ENCODE measurements around the gene NPLOC4. TPM values are rescaled to one million over a fixed set of nuclear protein-coding genes. Genes with fewer than 3 reads are reported as not detected.

NPLOC4 gene
- total and polyA plus RNA-seq, 2 donors (not counting 1 experiment from before 2014, with no cell fraction given) = 51.0 to 62.5 TPM

DNA sequence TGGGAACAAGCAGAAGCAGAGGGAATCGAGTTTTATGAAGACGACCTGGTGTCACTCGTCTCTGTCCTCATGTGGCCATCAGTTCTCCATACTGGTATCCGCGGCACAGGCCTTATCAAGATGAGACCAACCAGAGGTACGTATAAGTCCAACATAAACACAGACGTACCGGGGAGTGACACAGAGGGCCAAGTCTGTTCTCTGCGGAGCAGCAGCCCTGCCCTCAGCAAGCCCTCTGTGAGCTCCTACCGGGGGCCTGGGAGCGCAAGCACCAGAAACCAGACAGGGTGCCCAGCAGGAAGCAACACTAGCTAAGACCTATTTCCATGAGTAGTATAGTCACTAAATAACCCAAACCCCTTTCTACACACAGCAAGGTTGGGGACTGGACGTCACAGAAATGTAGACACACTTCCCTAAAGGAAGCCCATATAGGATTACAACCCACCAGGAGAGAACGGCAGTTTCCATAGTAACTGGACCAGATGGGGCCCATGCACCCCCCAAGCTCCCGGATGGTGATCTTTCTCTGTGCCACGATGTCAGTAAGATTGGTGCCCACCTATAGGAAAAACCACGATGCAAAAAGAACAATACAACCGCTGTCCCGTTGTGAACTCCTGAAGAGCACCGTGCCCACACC, 45.8 kb upstream of the NPLOC4 start:
- Histone ChIP-seq H3K9ac (ENCODE audit: insufficient read depth, low read length) (peak overlapping the region; percentile 92), H3K79me2 (ENCODE audit: control insufficient read depth, insufficient read depth, low read length) (peaks cover 56% of the 10 kb centered on the region), H2AFZ (ENCODE audit: low read length) (no peak overlapping the region), H3K4me2 (ENCODE audit: extremely low read depth, insufficient read depth, low read length) (peak overlapping the region; percentile 88), H4K20me1 (ENCODE audit: control insufficient read depth, extremely low read depth, insufficient read depth, low read length) (peaks cover 2% of the 10 kb centered on the region), H3K27ac (ENCODE audit: insufficient read depth, low read length) (peak overlapping the region; percentile 94), H3K9me3 (ENCODE audit: control insufficient read depth, insufficient read depth, low read depth, low read length) (no peaks in the 10 kb centered on the region), H3K4me1 (ENCODE audit: control insufficient read depth, extremely low read depth, insufficient read depth, low read length) (peaks cover 12% of the 10 kb centered on the region), H3K36me3 (ENCODE audit: control insufficient read depth, insufficient read depth, low read length) (peaks cover 20% of the 10 kb centered on the region), H3K4me3 (replicated peaks in 1 of 4; ENCODE audit: control extremely low read depth in 1 of 4, insufficient read depth in 1 of 4, low read depth in 3 of 4, low read length in 4 of 4) (peak overlapping the region; percentile 80 to 97 (median 92)), H3K27me3 (ENCODE audit: control insufficient read depth, insufficient read depth, low read length) (no peaks in the 10 kb centered on the region)
- TF ChIP-seq, protein P1, sequence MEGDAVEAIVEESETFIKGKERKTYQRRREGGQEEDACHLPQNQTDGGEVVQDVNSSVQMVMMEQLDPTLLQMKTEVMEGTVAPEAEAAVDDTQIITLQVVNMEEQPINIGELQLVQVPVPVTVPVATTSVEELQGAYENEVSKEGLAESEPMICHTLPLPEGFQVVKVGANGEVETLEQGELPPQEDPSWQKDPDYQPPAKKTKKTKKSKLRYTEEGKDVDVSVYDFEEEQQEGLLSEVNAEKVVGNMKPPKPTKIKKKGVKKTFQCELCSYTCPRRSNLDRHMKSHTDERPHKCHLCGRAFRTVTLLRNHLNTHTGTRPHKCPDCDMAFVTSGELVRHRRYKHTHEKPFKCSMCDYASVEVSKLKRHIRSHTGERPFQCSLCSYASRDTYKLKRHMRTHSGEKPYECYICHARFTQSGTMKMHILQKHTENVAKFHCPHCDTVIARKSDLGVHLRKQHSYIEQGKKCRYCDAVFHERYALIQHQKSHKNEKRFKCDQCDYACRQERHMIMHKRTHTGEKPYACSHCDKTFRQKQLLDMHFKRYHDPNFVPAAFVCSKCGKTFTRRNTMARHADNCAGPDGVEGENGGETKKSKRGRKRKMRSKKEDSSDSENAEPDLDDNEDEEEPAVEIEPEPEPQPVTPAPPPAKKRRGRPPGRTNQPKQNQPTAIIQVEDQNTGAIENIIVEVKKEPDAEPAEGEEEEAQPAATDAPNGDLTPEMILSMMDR (conservative IDR thresholded peaks at IDR 0.05 in 1 of 2, IDR thresholded peaks at IDR 0.05 in 1 of 2; ENCODE audit: low read depth in 1 of 2, low read length in 2 of 2) = no peak
- DNase-seq (ENCODE audit: low read depth in 2 of 2) = peak in 1 of 2 donors; percentile 8

- H3K27ac ChIP-seq (ENCODE audit: insufficient read depth, low read length) = no peak overlapping the region
- TF ChIP-seq EZH2 (IDR thresholded peaks at IDR 0.05; ENCODE audit: low read length, missing control alignments) = no peak
- TF ChIP-seq, protein P1 (conservative IDR thresholded peaks at IDR 0.05 in 1 of 2, IDR thresholded peaks at IDR 0.05 in 1 of 2; ENCODE audit: low read depth in 1 of 2, low read length in 2 of 2) = no peak
- no peak overlapping the region for H3K4me3 ChIP-seq (replicated peaks in 1 of 4; ENCODE audit: control extremely low read depth in 1 of 4, insufficient read depth in 1 of 4, low read depth in 3 of 4, low read length in 4 of 4)
- H3K9ac ChIP-seq (ENCODE audit: insufficient read depth, low read length) = no peak overlapping the region
- H3K4me2 ChIP-seq (ENCODE audit: extremely low read depth, insufficient read depth, low read length) = peak overlapping the region; percentile 13
- H3K9me3 ChIP-seq (ENCODE audit: control insufficient read depth, insufficient read depth, low read depth, low read length) = no peaks in the 10 kb centered on the region
- H3K4me1 ChIP-seq (ENCODE audit: control insufficient read depth, extremely low read depth, insufficient read depth, low read length) = peaks cover 12% of the 10 kb centered on the region
- peaks cover 12% of the 10 kb centered on the region for H3K36me3 ChIP-seq (ENCODE audit: control insufficient read depth, insufficient read depth, low read length)
- no peaks in the 10 kb centered on the region for H3K27me3 ChIP-seq (ENCODE audit: control insufficient read depth, insufficient read depth, low read length)
- H2AFZ ChIP-seq (ENCODE audit: low read length) = no peak overlapping the region
- peak in 1 of 2 donors; percentile 6 for DNase-seq (ENCODE audit: low read depth in 2 of 2)
- H4K20me1 ChIP-seq (ENCODE audit: control insufficient read depth, extremely low read depth, insufficient read depth, low read length) = peaks cover 2% of the 10 kb centered on the region
- H3K79me2 ChIP-seq (ENCODE audit: control insufficient read depth, insufficient read depth, low read length) = peaks cover 47% of the 10 kb centered on the region
Observed at GRCh38 chr17:81681672-81682071, 44.8 kb upstream of the NPLOC4 start.

GRCh38 chr17:81680150-81680549, 43.2 kb upstream of the NPLOC4 start:
- Histone ChIP-seq H2AFZ (ENCODE audit: low read length) (no peak overlapping the region), H3K9me3 (ENCODE audit: control insufficient read depth, insufficient read depth, low read depth, low read length) (no peaks in the 10 kb centered on the region), H3K79me2 (ENCODE audit: control insufficient read depth, insufficient read depth, low read length) (peaks cover 32% of the 10 kb centered on the region), H3K9ac (ENCODE audit: insufficient read depth, low read length) (no peak overlapping the region), H3K4me3 (replicated peaks in 1 of 4; ENCODE audit: control extremely low read depth in 1 of 4, insufficient read depth in 1 of 4, low read depth in 3 of 4, low read length in 4 of 4) (no peak overlapping the region), H4K20me1 (ENCODE audit: control insufficient read depth, extremely low read depth, insufficient read depth, low read length) (no peaks in the 10 kb centered on the region), H3K27ac (ENCODE audit: insufficient read depth, low read length) (no peak overlapping the region), H3K4me2 (ENCODE audit: extremely low read depth, insufficient read depth, low read length) (no peak overlapping the region), H3K27me3 (ENCODE audit: control insufficient read depth, insufficient read depth, low read length) (no peaks in the 10 kb centered on the region), H3K4me1 (ENCODE audit: control insufficient read depth, extremely low read depth, insufficient read depth, low read length) (peaks cover 10% of the 10 kb centered on the region), H3K36me3 (ENCODE audit: control insufficient read depth, insufficient read depth, low read length) (peaks cover 2% of the 10 kb centered on the region)
- TF ChIP-seq EZH2 (IDR thresholded peaks at IDR 0.05; ENCODE audit: low read length, missing control alignments) = no peak
- TF ChIP-seq, protein P1 (conservative IDR thresholded peaks at IDR 0.05 in 1 of 2, IDR thresholded peaks at IDR 0.05 in 1 of 2; ENCODE audit: low read depth in 1 of 2, low read length in 2 of 2) = no peak
- DNase-seq (ENCODE audit: low read depth in 2 of 2) = no peak

Measured in fibroblast of lung (primary cell).